GM12878 (cell line): ENCODE measurements around the gene OR6N2. TPM values are rescaled to one million over a fixed set of nuclear protein-coding genes. Genes with fewer than 3 reads are reported as not detected.
A peak's percentile ranks its signal among the peaks of the same experiment; 100 is the strongest.

Experiments
- ATAC-seq: fragments of 200-7000 bp; cut with Tn5 transposase; 3 replicates; pipeline ENCODE4 v1.9.1; 2020; ENCODE audit warnings: mild to moderate bottlenecking, moderate library complexity
- BruUV-seq: library from RNA; stranded (reverse); fragments of 400-500 nt; replicated peaks from 2 replicates; lab custom pipeline; 2021; lab: Mats Ljungman, UMichigan
- CTCF ChIA-PET: fragments of 300-600 bp; sonication (Branson Sonifier 250); formaldehyde crosslinking; extraction: SDS; loops from one replicate; lab custom pipeline; 2021; ENCODE audit warnings: inconsistent platforms; lab: Yijun Ruan, JAX
- POLR2A ChIA-PET: fragments of 350-600 bp; formaldehyde crosslinking; extraction: SDS; loops from one replicate; lab custom pipeline; 2021; ENCODE audit warnings: inconsistent platforms; lab: Charles Lee
- RAD21 ChIA-PET: fragments of 300-600 bp; sonication (Branson Sonifier 250); formaldehyde crosslinking; loops from one replicate; lab custom pipeline; 2023; ENCODE audit warnings: antibody characterized with exemption; ENCODE audit not compliant: unreplicated experiment; lab: Charles Lee
- SMC1A ChIA-PET: fragments of 300-600 bp; sonication (Branson Sonifier 250); formaldehyde crosslinking; loops from one replicate; lab custom pipeline; 2023; ENCODE audit not compliant: unreplicated experiment, uncharacterized antibody; lab: Charles Lee
- DNase-seq: peaks from one replicate; pipeline ENCODE4 v3.0.0-alpha.2; 2011; ENCODE audit warnings: low read depth, low spot score
- FAIRE-seq: peaks from 3 replicates; lab custom pipeline; 2011; peaks lifted over from hg19 to GRCh38; lab: Jason Lieb, UNC
- H2AFZ ChIP-seq: 2 replicates; pipeline ENCODE4 v1.6.0; 2011; ENCODE audit warnings: low read depth, low read length, control low read depth; ENCODE audit not compliant: control insufficient read depth
- H3K27ac ChIP-seq: 2 replicates; pipeline ENCODE4 v1.5.1; 2011; ENCODE audit warnings: control low read depth; ENCODE audit not compliant: control insufficient read depth, insufficient read depth
- H3K27me3 ChIP-seq, 2 experiments: replicated peaks in 1 of 2; 2 replicates each; pipeline versions ENCODE4 v1.6.0 to v1.6.1; 2011; ENCODE audit warnings: low read length in 1 of 2; ENCODE audit not compliant: control insufficient read depth in 2 of 2, insufficient read depth in 2 of 2
- H3K36me3 ChIP-seq, 2 experiments: 2 replicates each; pipeline ENCODE4 v1.5.1; 2011; ENCODE audit warnings: low read length in 1 of 2; ENCODE audit not compliant: control insufficient read depth in 2 of 2, insufficient read depth in 2 of 2
- H3K4me1 ChIP-seq: 2 replicates; pipeline ENCODE4 v1.6.1; 2011; ENCODE audit warnings: mild to moderate bottlenecking, low read length, moderate library complexity, mixed read lengths; ENCODE audit not compliant: control insufficient read depth, insufficient read depth
- H3K4me2 ChIP-seq: 2 replicates; pipeline ENCODE4 v1.6.0; 2011; ENCODE audit warnings: control low read depth; ENCODE audit not compliant: control insufficient read depth, insufficient read depth
- H3K4me3 ChIP-seq: fragments of 200-600 bp; sonication (generic); 2 replicates; pipeline ENCODE4 v1.5.1; 2016
- H3K79me2 ChIP-seq: 2 replicates; pipeline ENCODE4 v1.6.0; 2011; ENCODE audit warnings: low read length; ENCODE audit not compliant: control insufficient read depth, insufficient read depth
- H3K9ac ChIP-seq: 2 replicates; pipeline ENCODE4 v1.8.0; 2011; ENCODE audit warnings: low read length, control low read depth, mixed read lengths; ENCODE audit not compliant: control insufficient read depth, insufficient read depth
- H3K9me3 ChIP-seq: replicated peaks from 3 replicates; pipeline ENCODE4 v1.5.1; 2011; ENCODE audit warnings: mild to moderate bottlenecking, low read length; ENCODE audit not compliant: control insufficient read depth, insufficient read depth
- H4K20me1 ChIP-seq: 2 replicates; pipeline ENCODE4 v1.6.0; 2011; ENCODE audit not compliant: control insufficient read depth, insufficient read depth
- CBFB ChIP-seq: IDR thresholded peaks from 2 replicates; pipeline ENCODE4 v1.6.1; 2016; ENCODE audit warnings: antibody characterized with exemption, low read depth
- CTCF ChIP-seq, 3 experiments: IDR thresholded peaks in 2 of 3; conservative IDR thresholded peaks in 1 of 3; 2 replicates each; pipeline ENCODE4 v1.5.1; 2011; ENCODE audit warnings: low read depth in 3 of 3, low read length in 3 of 3, mild to moderate bottlenecking in 3 of 3, control low read depth in 2 of 3, moderate library complexity in 2 of 3, inconsistent platforms in 1 of 3, mixed read lengths in 1 of 3; ENCODE audit not compliant: control insufficient read depth in 2 of 3, insufficient read depth in 1 of 3; ENCODE audit errors: extremely low read depth in 1 of 3
- IKZF1 ChIP-seq: fragments of 450-650 bp; conservative IDR thresholded peaks from 2 replicates; pipeline ENCODE4 v1.6.1; 2017; ENCODE audit warnings: antibody characterized with exemption, mild to moderate bottlenecking
- RAD21 ChIP-seq: IDR thresholded peaks from 2 replicates; pipeline ENCODE4 v1.6.1; 2011; ENCODE audit warnings: mild to moderate bottlenecking, low read depth, low read length, moderate library complexity; ENCODE audit not compliant: insufficient read depth
- RFX5 ChIP-seq: IDR thresholded peaks from 2 replicates; pipeline ENCODE4 v1.6.1; 2011; ENCODE audit warnings: low read depth, low read length, improper control_type of control experiment
- SMC3 ChIP-seq: IDR thresholded peaks from 2 replicates; pipeline ENCODE4 v1.6.1; 2011; ENCODE audit warnings: low read length, improper control_type of control experiment, borderline replicate concordance
- ZNF207 ChIP-seq: fragments of 450-650 bp; IDR thresholded peaks from 2 replicates; pipeline ENCODE4 v1.6.1; 2014; ENCODE audit warnings: antibody characterized with exemption, mild to moderate bottlenecking, borderline replicate concordance
- ZZZ3 ChIP-seq: IDR thresholded peaks from 2 replicates; pipeline ENCODE4 v1.6.1; 2011; ENCODE audit warnings: low read depth; ENCODE audit not compliant: control insufficient read depth, insufficient read length
- WGBS: methylation state at CpG from one replicate; pipeline ENCODE4 v1.1.6; 2016; ENCODE audit warnings: low lambda C conversion rate; ENCODE audit not compliant: insufficient replicate concordance, insufficient coverage; ENCODE audit errors: missing lambda C conversion rate; 5-methylcytosine and 5-hydroxymethylcytosine counted together
- in situ Hi-C: fragments of 300-500 bp; cut with MboI; formaldehyde crosslinking; loops from 9 replicates; pipeline ENCODE4 v1.14.3; 2018; ENCODE audit warnings: mixed read lengths
- intact Hi-C: fragments of 100-400 bp; cut with micrococcal nuclease; formaldehyde crosslinking; loops from one replicate; pipeline ENCODE4 v1.14.2; 2022; ENCODE audit not compliant: unreplicated experiment
- polyA plus RNA-seq, 11 experiments: library from polyadenylated mRNA; depleted of rRNA in 4 of 11; unstranded in 6 of 11; stranded (reverse) in 5 of 11; fragments of >200 nt; fragmentation: Nextera tagmentation in 4 of 11; fragmentation: Illumina TruSeq in 1 of 11; extraction: Ambion mirVana in 4 of 11; extraction: Trizol in 1 of 11; gene quantifications; 1 replicate in 1 of 11; 2 replicates in 10 of 11; pipeline versions ENCODE4 v1.2.1 to v1.2.3, GENCODE V29; 2011 to 2016; ENCODE audit warnings: inconsistent platforms in 2 of 11, missing spikeins in 2 of 11, low read depth in 1 of 11
- total RNA-seq, 4 experiments: library from RNA; depleted of rRNA in 3 of 4; stranded (reverse); fragments of >200 nt in 3 of 4; fragmentation: Illumina TruSeq in 1 of 4; extraction: Trizol in 1 of 4; gene quantifications; 2 replicates each; pipeline versions ENCODE4 v1.2.1 to v1.2.3, GENCODE V29; 2013 to 2021

OR6N2 gene
- total and polyA plus RNA-seq, 10 of the 15 experiments (the other 5 are each of a cell fraction or from before 2014, with no cell fraction given): not detected

GRCh38 chr1:158794247-158794646 lies 13.2 kb upstream of the OR6N2 start:
- no peaks in the 10 kb centered on the region; a peak in 1 of 4 replicates for H3K27me3 ChIP-seq
- ChIA-PET RAD21 (interaction anchor here (0.8 to 4.3 kb wide), 8 partner anchors 16 to 287 kb away, joined by 3 to 31 read pairs (median 4); partner anchors contain the start of gene MNDA), CTCF (interaction anchor here (0.8 to 6.1 kb wide), 11 partner anchors 38 to 591 kb away, joined by 3 to 62 read pairs (median 4); no protein-coding TSS in a partner anchor), SMC1A (interaction anchor here (0.6 to 6.7 kb wide), 7 partner anchors 37 to 294 kb away, joined by 3 to 59 read pairs (median 5); partner anchors contain the start of gene MNDA), POLR2A (no interaction called here)
- H3K27ac ChIP-seq: no peak overlapping the region
- no peaks in the 10 kb centered on the region for H3K79me2 ChIP-seq
- H3K36me3 ChIP-seq: no peaks in the 10 kb centered on the region
- FAIRE-seq (no peak), ATAC-seq (no peak; the same call in 2 of the 3 replicates), DNase-seq (no peak)
- H4K20me1 ChIP-seq: no peaks in the 10 kb centered on the region
- H3K4me3 ChIP-seq: no peak overlapping the region
- no TSS peak for BruUV-seq
- WGBS: 65% methylated on average over 6 of the region's 6 CpGs
- no peaks in the 10 kb centered on the region for H3K4me1 ChIP-seq
- intact Hi-C loops: no loop called here
- in situ Hi-C loops: loop anchor here (5.0 kb wide), 1 partner anchor 203 kb away; no protein-coding TSS in a partner anchor
- H3K9me3 ChIP-seq: no peaks in the 10 kb centered on the region
- no peak overlapping the region; the same call in 1 of the 2 replicates for H2AFZ ChIP-seq
- H3K9ac ChIP-seq: no peak overlapping the region
- H3K4me2 ChIP-seq: no peak overlapping the region
- TF ChIP-seq IKZF1 (no peak), ZNF207 (no peak), CBFB (no peak)

GRCh38 chr1:158793604-158794003 lies 12.6 kb upstream of the OR6N2 start:
- H3K4me2 ChIP-seq: no peak overlapping the region
- no peak overlapping the region for H2AFZ ChIP-seq
- POLR2A ChIA-PET: no interaction called here
- FAIRE-seq (no peak), DNase-seq (no peak), ATAC-seq (peak; percentile 87)
- H3K27me3 ChIP-seq: no peaks in the 10 kb centered on the region
- SMC1A ChIA-PET: interaction anchor here (0.7 to 6.7 kb wide), 8 partner anchors 37 to 278 kb away, joined by 3 to 59 read pairs (median 6); partner anchors contain the start of gene MNDA
- H4K20me1 ChIP-seq: no peaks in the 10 kb centered on the region
- in situ Hi-C loops (loop anchor here (5.0 kb wide), 1 partner anchor 204 kb away; no protein-coding TSS in a partner anchor), intact Hi-C loops (loop anchor here (1.0 kb wide), 1 partner anchor 205 kb away; no protein-coding TSS in a partner anchor)
- no peak overlapping the region for H3K9ac ChIP-seq
- H3K79me2 ChIP-seq: no peaks in the 10 kb centered on the region
- TF ChIP-seq SMC3 (peak; percentile 70; the same call in 1 of the 2 replicates), CTCF (IDR thresholded peaks at IDR 0.05 in 2 of 3, conservative IDR thresholded peaks at IDR 0.05 in 1 of 3; ENCODE audit: control insufficient read depth in 2 of 3, extremely low read depth in 1 of 3, insufficient read depth in 1 of 3, low read depth in 3 of 3, low read length in 3 of 3) (peak; percentile 41 to 62 (median 59)), ZZZ3 (no peak), RFX5 (no peak), RAD21 (peak; percentile 83)
- WGBS: 94% methylated on average over 2 of the region's 2 CpGs
- H3K27ac ChIP-seq: no peak overlapping the region
- no peaks in the 10 kb centered on the region for H3K36me3 ChIP-seq
- no peaks in the 10 kb centered on the region for H3K4me1 ChIP-seq
- H3K9me3 ChIP-seq: no peaks in the 10 kb centered on the region
- no peak overlapping the region for H3K4me3 ChIP-seq
- CTCF ChIA-PET: interaction anchor here (0.8 to 6.1 kb wide), 12 partner anchors 14 to 590 kb away, joined by 3 to 62 read pairs (median 4); no protein-coding TSS in a partner anchor
- BruUV-seq: no TSS peak
- RAD21 ChIA-PET: interaction anchor here (0.8 to 4.3 kb wide), 8 partner anchors 15 to 287 kb away, joined by 3 to 31 read pairs (median 4); partner anchors contain the start of gene MNDA
